Measurements from ENCODE around the gene SCN2B.
A peak's percentile ranks its signal among the peaks of the same experiment; 100 is the strongest.

SCN2B gene

GRCh38 chr11:118132385-118133151, 43.9 kb downstream of the SCN2B start:
- DNase-seq (ENCODE audit: low spot score) = no peak

DNA sequence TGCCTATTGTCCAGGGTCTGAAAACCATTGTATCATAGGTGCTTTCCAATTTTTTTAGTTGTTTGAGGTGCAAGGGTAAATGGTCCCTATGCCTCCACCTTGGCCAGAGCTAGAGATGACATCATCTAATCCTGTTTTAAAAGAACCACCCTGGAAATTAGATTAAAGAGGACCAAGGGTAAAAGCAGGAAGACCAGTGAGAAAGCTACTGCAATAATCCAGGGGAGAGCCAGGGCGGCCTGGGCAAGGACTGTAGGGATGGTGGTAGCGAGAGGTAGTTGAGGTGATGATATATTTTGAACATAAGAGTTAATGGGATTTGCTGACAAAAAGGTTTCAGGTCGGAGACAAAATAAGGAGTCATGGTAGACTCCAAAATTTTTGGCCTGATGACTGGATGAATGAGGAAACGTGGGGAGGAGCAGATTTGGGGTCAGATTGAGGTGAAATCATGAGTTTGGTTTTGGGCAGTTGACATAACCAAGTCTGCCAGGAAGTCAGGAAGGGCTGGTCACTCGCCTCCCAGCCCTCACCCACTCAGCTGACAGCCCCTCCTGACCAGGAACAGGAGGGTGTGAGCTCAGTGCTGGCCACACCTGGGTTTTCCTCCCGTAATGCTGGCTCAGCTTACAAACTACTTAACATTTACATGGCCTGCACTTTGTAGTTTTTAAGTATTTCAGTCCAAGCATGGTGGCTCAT, 46.8 kb downstream of the SCN2B start:
- DNase-seq (ENCODE audit: low spot score) = no peak

DNA sequence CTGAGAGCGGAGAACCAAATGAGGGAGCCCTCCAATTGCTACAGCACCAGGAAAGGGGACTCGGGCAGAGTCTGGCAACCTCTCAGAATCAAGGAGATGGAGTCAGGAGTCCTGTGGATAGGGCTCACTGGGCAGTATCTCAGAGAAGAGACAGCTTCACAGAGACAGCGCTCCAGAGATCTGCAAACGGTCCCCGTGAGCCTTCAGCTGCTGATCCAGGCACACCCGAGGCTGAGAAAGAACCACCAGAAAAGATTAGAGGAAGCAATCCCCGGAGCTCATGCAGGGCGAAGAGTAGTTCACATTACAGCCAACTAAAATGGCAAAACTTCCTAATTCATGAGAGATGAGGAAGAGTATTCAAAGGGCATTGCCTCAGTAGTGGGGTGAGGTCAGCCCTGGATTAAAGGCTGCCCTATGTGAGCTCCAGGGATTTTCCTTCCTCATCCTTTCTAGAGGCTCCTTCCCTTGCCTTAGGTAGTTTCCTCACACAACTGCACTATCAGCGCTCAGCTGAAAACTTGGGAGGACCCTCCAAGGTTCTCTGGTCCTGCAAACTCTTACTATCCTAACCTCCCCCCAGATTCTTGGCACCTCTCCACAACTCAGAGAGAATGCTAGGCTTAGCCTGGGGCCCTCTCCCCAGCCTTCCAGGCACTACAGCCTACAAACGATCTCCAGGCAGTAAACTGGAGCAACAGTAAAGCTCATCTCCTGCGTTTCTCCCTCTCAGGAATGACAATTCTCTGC, 47.5 kb downstream of the SCN2B start:
- DNase-seq (ENCODE audit: low spot score) = no peak

DNA sequence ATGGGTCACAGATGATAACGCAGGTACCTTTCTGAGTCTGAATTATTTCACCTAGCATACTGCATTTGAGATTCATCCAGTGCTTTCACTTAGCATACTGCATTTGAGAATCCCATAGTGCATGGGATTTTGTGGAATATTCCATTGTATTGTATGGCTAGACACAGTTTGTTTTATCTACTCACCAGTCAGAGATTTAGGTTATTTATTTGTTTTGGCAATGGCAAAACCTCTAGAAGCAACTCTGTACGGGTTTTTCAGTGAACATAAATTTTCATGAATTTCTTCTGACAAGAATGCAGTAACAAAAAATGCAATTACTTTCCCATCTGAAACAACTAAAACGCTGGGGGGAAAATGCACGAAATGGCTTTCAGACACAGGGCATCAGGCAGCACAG, 48.1 kb downstream of the SCN2B start:
- no peak for DNase-seq (ENCODE audit: low spot score)

DNA sequence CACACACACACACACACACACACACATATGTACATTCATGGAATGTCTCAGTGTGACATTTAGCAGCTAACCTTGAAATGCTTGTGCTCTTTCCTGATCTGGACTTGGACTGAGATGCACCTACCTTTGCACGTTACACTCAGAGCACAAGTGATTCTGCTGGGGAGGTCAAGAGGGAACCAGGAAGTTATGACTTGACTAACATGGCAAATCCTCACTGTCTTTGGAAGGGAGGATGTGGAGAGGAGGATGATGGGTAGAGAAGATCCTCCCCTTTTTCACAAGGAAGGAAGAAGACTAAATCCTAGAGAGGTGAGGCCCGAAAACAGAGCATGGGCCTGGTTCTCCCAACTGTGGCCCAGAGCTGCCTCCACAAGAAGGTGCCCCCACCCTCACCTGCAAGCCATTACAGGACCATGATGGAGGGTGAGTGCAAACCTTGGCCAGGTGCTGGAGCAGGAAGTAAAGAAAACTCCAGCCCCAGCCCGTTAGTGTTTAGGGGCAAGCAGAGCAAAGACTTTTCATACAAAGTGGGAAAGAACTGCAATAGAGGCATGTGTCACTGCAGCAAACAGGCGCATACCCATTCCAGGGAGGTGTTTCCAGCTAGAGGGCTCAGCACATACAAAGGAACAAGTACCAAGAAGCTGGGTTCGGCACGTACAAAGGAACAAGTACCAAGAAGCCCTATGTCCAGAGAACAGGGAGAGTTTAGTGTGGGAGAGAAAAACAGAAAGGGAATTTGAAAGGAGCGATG, 50.2 kb downstream of the SCN2B start:
- DNase-seq (ENCODE audit: low spot score) = no peak

DNA sequence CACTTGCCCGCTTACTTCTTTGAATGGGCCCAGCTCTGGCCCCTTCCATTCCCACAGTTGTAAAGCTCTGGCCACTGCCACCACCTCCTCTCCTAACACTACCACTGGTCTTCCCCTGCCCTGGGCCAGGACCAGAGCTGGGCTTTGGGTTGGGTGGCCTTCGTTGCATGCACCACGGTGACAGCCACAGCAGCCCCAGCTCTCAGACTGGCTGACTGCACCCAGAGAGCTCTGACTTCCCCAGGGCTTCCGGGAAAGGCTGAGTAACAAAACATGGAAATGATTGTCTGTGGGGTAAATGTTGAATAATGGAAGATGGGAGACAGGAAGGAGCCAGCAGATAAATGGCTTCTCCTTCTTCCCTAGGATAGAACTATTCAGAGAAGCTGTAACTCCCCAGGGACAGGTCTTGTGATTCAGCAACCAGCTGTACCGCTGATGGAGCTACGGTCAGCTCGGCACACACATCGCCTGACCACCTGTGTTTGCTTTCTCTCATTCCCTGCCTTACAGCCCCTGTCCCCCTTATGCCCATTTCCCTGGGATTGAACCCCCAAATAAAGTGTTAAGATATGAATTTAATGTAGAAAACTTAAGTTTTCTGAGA, 51.4 kb downstream of the SCN2B start:
- peak; percentile 89 for DNase-seq (ENCODE audit: low spot score)

DNA sequence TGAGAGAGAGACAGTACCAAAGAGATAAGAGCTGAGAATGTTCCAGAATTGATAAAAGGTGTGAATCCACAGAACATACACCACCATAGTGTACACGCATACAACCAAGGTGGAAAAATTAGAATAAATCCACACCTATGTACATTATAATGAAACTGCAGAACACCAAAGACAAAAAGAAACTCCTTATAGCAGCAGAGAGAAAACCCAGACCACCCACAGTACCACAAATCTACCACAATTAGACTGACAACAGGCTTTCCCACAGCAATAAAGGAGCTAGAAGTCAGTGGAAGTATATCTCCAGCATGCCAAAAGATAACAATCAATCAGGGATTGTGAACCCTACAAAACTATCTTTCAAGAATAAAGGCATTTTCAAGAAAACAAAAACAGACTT, 55.6 kb downstream of the SCN2B start:
- DNase-seq (ENCODE audit: low spot score) = no peak

- no peak for DNase-seq (ENCODE audit: low spot score)
These were observed 58.4 kb downstream of the SCN2B start for GRCh38 chr11:118117790-118118601.

DNA sequence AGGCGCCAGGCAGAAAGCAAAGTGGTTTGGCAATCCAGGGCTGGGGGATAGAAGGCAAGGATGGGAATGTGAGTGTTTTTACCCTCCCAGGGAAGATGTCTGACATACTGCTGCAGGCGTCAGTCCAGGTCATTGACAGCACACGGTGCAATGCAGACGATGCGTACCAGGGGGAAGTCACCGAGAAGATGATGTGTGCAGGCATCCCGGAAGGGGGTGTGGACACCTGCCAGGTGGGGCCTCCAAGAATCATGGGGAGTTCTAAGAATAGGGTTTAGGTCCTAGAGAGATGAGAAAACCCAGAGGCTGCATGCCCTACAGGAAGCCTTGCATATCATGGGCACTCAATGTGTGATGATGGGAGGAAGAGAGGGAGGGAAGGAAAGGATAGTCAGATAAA, 61.4 kb downstream of the SCN2B start:
- no peak for DNase-seq (ENCODE audit: low spot score)

DNA sequence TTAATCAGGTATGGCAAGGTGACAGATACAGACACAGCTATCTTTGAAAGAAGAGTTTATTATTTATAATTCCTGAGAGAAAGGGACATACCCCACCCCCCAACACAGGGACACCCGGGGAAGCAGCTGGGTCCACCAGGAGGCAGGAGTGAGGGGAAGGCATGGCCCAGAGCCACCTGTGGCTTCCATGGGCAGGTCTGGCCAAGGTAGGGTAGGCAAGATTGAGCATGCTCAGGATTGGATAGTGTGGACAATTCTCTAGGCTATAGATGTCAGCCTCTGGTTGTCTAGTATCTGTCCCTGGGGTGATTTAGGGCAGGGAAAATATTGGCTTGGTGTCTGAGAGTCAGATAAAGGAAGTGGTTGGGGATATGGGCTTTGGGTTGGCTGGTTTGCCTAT, 62.2 kb downstream of the SCN2B start:
- no peak for DNase-seq (ENCODE audit: low spot score)

- DNase-seq (ENCODE audit: low spot score) = no peak
These were observed 63.6 kb downstream of the SCN2B start for GRCh38 chr11:118112711-118113430.

Measured in kidney capillary endothelial cell (primary cell).